MCF 10A (cell line): ENCODE results near the gene RPS6KA2. TPM values are rescaled to one million over a fixed set of nuclear protein-coding genes. Genes with fewer than 3 reads are reported as not detected.

Experiments
- BruUV-seq: library from RNA; stranded (reverse); fragments of 400-500 nt; replicated peaks from 2 replicates; lab custom pipeline; 2021; lab: Mats Ljungman, UMichigan
- CTCF ChIA-PET: fragments of 300-600 bp; sonication (Branson Sonifier 250); formaldehyde crosslinking; extraction: SDS; loops from one replicate; lab custom pipeline; 2021; ENCODE audit warnings: antibody characterized with exemption, inconsistent platforms; lab: Yijun Ruan, JAX
- POLR2A ChIA-PET: fragments of 300-600, 350-650 bp; sonication (Branson Sonifier 250); formaldehyde crosslinking; extraction: SDS; loops from one replicate; lab custom pipeline; 2020; ENCODE audit warnings: antibody characterized with exemption, inconsistent platforms; lab: Yijun Ruan, JAX
- DNase-seq: peaks from one replicate; pipeline ENCODE4 v3.0.0-alpha.2; 2018; ENCODE audit not compliant: unreplicated experiment
- H3K27ac Mint-ChIP-seq: one replicate; pipeline ENCODE4 v1.8.0; 2022; ENCODE audit warnings: mild to moderate bottlenecking, low read depth, mixed read lengths; ENCODE audit not compliant: unreplicated experiment
- H3K27me3 Mint-ChIP-seq: one replicate; pipeline ENCODE4 v1.8.0; 2022; ENCODE audit warnings: mixed read lengths; ENCODE audit not compliant: insufficient read depth, unreplicated experiment
- H3K36me3 Mint-ChIP-seq: one replicate; pipeline ENCODE4 v1.8.0; 2022; ENCODE audit warnings: mild to moderate bottlenecking, moderate library complexity, mixed read lengths; ENCODE audit not compliant: insufficient read depth, unreplicated experiment
- H3K4me1 Mint-ChIP-seq: one replicate; pipeline ENCODE4 v1.8.0; 2022; ENCODE audit warnings: mixed read lengths; ENCODE audit not compliant: insufficient read depth, unreplicated experiment
- H3K4me3 Mint-ChIP-seq: one replicate; pipeline ENCODE4 v1.8.0; 2022; ENCODE audit warnings: mild to moderate bottlenecking, moderate library complexity, mixed read lengths; ENCODE audit not compliant: unreplicated experiment
- H3K9me3 Mint-ChIP-seq: one replicate; pipeline ENCODE4 v1.8.0; 2022; ENCODE audit warnings: mixed read lengths; ENCODE audit not compliant: unreplicated experiment
- intact Hi-C: fragments of 100-400 bp; cut with micrococcal nuclease; formaldehyde crosslinking; loops from 2 replicates; pipeline ENCODE4 v1.14.1; 2022
- total RNA-seq: library from RNA; stranded (reverse); gene quantifications from 2 replicates; pipeline ENCODE4 v1.2.3, GENCODE V29; 2022
- TF ChIP-seq, protein P1 (sequence below): fragments of 200-600 bp; IDR thresholded peaks from one replicate; pipeline ENCODE4 v1.8.0; 2022; ENCODE audit warnings: antibody characterized with exemption, mild to moderate bottlenecking; ENCODE audit not compliant: unreplicated experiment

The RPS6KA2 gene
- total RNA-seq, 1 experiment from 2014 or later = 126 TPM

DNA sequence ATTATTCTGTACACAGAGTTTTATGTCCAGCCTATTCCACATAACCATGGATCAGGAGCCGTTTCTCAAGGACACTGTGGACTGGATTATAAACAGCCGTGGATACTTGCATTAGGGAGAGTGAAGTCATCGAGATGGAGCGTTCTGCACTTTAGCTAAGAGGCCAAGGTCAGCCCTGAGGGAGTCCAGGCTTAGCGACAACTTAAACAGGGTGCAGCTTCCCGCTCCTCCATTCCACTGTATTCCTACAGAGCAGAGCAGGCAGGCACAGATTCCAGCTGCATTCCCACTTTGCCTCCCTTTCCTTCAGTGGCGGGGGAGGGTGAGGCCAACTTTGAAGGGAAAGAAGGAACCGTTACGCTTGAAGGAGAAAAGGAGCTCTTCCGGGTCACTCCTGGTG, 100.1 kb downstream of the RPS6KA2 start:
- no peak for DNase-seq
- Mint-ChIP-seq H3K27me3 (no peaks in the 10 kb centered on the region), H3K36me3 (peaks cover 84% of the 10 kb centered on the region), H3K27ac (no peak overlapping the region), H3K9me3 (no peaks in the 10 kb centered on the region), H3K4me3 (no peak overlapping the region), H3K4me1 (no peaks in the 10 kb centered on the region)
- POLR2A ChIA-PET = interaction anchor here (0.6 kb wide), 1 partner anchor 40 kb away, joined by 3 read pairs; no protein-coding TSS in a partner anchor
- BruUV-seq = no TSS peak
- CTCF ChIA-PET = interaction anchor here (1.2 to 1.8 kb wide), 2 partner anchors 11 to 15 kb away, joined by 3 to 4 read pairs; no protein-coding TSS in a partner anchor
- TF ChIP-seq, protein P1, sequence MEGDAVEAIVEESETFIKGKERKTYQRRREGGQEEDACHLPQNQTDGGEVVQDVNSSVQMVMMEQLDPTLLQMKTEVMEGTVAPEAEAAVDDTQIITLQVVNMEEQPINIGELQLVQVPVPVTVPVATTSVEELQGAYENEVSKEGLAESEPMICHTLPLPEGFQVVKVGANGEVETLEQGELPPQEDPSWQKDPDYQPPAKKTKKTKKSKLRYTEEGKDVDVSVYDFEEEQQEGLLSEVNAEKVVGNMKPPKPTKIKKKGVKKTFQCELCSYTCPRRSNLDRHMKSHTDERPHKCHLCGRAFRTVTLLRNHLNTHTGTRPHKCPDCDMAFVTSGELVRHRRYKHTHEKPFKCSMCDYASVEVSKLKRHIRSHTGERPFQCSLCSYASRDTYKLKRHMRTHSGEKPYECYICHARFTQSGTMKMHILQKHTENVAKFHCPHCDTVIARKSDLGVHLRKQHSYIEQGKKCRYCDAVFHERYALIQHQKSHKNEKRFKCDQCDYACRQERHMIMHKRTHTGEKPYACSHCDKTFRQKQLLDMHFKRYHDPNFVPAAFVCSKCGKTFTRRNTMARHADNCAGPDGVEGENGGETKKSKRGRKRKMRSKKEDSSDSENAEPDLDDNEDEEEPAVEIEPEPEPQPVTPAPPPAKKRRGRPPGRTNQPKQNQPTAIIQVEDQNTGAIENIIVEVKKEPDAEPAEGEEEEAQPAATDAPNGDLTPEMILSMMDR = no peak
- intact Hi-C loops = no loop called here

DNA sequence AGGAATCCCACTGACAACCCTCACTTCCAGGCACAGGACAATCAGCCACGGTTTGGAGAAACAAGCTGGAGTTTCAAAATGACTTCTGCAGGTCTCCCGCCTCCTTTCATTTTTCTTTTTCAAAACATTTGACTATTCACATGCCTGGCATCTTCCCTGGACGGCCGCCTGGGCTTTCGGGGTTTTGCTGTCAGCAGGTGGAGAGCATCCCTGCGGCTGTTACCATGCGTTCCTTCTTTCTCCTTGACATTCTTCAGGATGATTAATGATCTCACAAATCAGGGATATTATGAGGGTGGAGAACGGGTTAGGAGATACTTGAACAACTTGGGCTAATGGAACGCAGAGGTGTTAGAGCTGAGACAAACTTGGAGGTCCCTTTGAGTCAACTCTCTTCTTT, 101.5 kb downstream of the RPS6KA2 start:
- Mint-ChIP-seq H3K27ac (no peak overlapping the region), H3K4me1 (no peaks in the 10 kb centered on the region), H3K4me3 (no peak overlapping the region), H3K9me3 (no peaks in the 10 kb centered on the region), H3K27me3 (no peaks in the 10 kb centered on the region), H3K36me3 (peaks cover 78% of the 10 kb centered on the region)
- no TSS peak for BruUV-seq
- ChIA-PET CTCF (interaction anchor here (1.2 kb wide), 1 partner anchor 17 kb away, joined by 3 read pairs; no protein-coding TSS in a partner anchor), POLR2A (interaction anchor here (1.4 kb wide), 1 partner anchor 101 kb away, joined by 4 read pairs; no protein-coding TSS in a partner anchor)
- TF ChIP-seq, protein P1 = no peak
- intact Hi-C loops = no loop called here
- DNase-seq = no peak

DNA sequence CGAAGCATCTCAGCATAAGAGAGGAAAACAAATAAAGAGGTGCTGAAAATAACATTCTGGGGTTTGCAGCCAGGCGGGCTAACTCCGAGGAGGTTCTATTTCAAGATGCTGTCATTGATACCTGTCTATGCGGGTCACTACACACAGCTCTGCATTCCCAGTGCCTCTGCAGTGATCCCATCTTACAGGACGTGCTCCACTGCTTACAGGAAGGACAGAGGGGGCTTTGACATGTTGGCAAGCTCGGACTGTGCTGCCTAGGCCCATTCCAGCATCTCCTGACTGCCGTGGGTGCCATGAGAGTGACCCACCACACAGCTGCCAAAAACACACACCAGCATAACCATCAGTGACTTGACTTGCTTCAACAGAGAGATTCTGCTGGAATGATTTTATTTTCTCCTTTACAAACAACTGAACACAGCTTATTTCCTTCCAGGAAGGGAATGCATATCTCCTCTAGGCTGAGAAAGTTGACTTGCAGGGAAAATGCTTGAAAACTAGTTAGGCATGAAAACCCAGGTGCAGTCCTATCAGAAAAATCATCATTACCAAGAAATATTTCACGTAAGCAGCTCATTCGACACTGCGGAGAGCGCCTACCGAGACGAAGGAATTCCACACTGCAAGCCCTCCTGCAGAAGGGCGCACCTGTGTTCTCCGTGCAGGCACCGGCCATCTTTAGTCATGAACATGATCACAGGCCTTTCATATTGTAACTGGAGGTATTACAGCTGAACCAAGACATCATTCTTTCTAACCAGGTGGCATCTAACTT, 103.1 kb downstream of the RPS6KA2 start:
- no peaks in the 10 kb centered on the region for H3K4me1 Mint-ChIP-seq
- H3K36me3 Mint-ChIP-seq = peaks cover 75% of the 10 kb centered on the region
- ChIA-PET POLR2A (interaction anchor here (1.4 kb wide), 1 partner anchor 102 kb away, joined by 4 read pairs; no protein-coding TSS in a partner anchor), CTCF (interaction anchor here (0.6 to 1.0 kb wide), 2 partner anchors 11 to 20 kb away, joined by 3 to 4 read pairs; no protein-coding TSS in a partner anchor)
- H3K27ac Mint-ChIP-seq = no peak overlapping the region
- H3K27me3 Mint-ChIP-seq = no peaks in the 10 kb centered on the region
- H3K9me3 Mint-ChIP-seq = no peaks in the 10 kb centered on the region
- H3K4me3 Mint-ChIP-seq = no peak overlapping the region
- intact Hi-C loops = no loop called here
- no peak for DNase-seq
- TF ChIP-seq, protein P1 = no peak
- BruUV-seq = no TSS peak
